HG03378 (cell line): ENCODE measurements around the gene SMARCD2.
"Not testable (repeated sequence)": the region's sequence is repeated elsewhere in the genome, so short reads cannot be mapped to it uniquely, and the experiment has no call there.

Source experiments
- ATAC-seq: cut with Tn5 transposase; IDR thresholded peaks from one replicate; pipeline ENCODE4 v1.9.1; 2021; ENCODE audit warnings: mild to moderate bottlenecking, moderate library complexity; ENCODE audit not compliant: unreplicated experiment

The SMARCD2 gene

DNA sequence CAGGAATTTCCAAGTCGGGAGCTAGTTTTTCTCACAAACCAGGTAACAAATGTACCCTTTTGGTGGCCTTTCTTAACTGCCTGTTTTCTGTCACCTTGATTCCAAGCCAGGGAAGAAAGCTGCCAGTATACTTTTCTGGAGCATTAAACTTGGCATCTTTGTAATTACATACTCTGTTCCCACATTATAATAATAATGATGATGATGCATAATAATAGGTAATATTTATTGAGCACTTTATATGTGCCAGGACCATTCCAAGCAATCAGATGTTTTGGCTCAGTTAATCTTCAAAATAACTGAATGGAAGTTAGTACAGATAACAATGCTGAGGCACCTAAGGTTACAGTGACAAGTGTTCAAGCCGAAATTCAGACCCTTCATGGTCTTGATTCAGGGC is 26.4 kb downstream of the SMARCD2 start:
- ATAC-seq, result no peak

DNA sequence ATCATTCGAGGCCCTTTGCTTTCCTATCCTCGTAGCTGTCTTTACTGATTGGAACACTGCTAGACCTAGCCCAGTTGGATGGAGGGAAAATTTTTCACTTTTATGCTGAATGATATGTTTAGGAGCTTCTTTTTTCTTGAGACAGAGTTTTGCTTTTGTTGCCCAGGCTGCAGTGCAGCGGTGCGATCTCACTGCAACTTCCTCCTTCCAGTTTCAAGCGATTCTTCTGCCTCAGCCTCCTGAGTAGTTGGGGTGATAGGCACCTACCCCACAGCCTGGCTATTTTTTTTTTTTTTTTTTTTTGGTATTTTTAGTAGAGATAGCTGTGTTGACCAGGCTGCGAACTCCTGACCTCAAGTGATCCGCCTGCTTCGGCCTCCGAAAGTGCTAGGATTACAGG is 32.5 kb downstream of the SMARCD2 start:
- ATAC-seq, result no peak

DNA sequence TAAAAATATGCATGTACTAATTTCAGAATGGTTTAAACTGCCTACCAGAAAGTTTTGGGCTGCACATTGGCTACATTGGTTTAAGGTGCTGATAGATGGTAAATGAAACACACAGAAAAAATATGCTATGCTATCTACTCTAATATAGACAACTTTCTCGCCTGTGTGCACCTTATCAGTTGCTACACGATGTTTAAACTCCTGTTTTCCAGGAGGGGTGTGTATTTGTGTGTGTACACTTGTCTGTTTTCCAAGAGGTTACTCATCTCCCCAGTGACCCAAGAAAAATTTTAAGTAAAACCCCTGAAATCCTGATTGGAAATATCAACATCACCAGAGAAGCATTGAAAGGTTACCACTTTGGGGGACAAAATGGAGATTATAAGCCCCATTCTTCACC is 36.9 kb downstream of the SMARCD2 start:
- no peak for ATAC-seq

DNA sequence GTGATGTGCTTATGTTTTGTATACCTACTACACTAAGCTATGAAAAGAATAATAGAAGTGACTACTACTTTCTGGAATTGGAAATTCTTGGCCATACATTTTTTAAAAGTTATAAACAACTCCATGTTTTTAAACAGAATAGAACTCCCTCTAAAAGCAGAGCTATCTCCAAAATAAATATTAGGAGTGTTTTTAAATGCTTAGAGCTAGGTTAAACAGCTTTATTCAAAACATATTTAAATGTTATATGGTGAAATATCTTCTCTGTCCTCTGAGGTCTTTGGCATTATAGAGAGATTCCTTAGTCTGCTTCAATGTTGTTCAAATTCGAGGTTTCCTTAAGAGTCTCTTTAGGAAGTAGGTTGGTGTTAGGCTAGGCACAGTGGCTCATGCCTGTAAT is 38.2 kb downstream of the SMARCD2 start:
- no peak for ATAC-seq

DNA sequence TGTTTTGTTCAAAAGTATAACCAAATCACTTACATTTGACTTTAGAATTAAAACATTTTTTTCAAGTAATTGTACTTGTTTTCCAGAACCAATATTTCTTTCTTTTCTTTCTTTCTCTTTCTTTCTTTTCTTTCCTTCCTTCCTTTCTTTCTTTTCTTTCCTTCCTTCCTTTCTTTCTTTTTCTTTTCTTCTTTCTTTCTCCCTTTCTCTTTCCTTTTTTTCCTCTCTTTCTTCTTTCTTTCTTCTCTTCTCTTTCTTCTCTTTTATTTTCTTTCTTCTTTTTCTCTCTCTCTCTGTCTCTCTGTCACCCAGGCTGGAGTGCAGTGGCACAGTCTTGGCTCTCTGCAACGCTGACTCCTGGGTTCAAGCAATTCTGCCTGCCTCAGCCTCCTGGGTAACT is 41.7 kb downstream of the SMARCD2 start:
- no peak for ATAC-seq

DNA sequence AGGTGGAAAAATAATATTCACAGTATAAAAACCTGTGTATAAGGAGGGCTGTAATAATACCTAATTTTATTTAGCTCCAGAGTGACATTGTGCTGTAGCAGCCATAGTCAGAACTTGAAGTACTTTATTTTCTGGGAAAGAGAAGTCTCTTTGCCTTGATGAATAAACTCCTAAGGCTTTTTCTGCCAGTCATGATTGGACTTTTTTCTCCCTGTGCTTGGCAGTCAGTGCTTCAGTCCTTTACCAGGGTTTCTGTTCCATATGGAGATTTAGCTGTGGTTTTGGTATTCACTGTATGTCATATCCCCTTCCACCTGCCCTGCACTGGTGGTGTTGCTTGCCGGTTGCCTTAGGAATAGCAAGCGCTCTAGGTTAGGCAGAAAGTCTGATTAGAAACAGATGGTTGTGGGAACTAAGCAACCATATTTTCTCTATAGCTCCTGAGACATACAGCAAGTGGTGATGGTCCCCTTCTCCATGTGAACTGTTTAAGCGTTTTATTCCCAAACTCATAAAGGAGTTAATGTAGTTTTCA is 43.8 kb downstream of the SMARCD2 start:
- ATAC-seq, result no peak

DNA sequence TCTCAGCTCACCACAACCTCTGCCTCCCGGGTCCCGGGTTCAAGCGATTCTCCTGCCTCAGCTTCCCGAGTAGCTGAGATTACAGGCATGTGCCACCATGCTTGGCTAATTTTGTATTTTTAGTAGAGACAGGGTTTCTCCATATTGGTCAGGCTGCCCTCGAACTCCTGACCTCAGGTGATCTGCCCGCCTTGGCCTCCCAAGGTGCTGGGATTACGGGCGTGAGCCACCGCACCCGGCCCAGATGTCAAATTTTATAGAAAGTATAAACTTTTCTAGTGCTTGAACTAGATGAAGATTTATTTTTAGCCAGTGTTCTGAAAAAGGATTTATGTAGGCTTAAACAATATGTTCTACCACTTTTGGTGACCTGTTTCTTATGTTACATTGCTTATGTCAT is 46.1 kb downstream of the SMARCD2 start:
- not testable (repeated sequence) for ATAC-seq

DNA sequence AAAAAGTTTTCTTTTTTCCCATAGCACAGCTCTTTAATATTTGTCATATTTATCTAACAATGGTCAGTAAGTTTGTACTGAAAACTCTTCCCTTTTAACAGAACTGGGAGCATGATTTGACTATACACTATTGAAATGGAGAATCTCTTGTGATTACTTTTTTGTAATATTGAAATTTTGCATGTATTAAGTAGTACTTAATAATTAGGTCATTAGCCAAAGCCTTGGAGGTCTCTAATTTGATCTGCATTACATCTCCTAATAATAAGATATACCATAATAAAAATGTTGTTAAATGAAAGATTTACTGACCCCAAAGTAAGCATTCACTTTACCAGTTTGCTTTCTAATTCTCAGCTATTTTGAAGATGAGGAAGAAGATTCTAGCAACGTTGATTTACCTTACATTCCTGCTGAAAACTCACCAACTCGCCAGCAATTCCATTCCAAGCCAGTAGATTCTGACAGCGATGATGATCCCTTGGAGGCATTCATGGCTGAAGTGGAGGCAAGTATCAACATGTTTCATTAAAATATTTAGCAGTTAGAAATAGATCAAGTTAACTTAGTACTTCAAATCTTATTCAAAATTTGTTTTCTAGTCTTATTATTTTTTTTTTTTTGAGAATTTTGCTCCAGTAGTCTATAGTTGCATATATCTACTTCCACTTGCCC is 50.3 kb downstream of the SMARCD2 start:
- ATAC-seq, result no peak

DNA sequence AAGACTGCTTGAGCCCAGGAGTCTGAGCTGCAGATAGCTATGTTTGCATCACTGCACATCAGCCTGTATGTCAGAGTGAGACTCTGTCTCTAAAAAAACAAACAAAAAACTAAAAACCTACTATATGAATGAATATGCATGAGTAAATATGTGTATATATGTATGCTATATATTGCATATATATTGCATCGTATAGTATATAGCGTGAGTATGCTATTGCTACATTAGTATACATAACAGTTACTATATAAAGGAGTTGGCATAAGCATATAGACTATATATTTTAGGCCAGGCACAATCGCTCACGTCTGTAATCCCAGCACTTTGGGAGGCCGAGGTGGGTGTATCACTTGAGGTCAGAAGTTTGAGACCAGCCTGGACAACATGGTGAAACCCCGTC is 52.4 kb downstream of the SMARCD2 start:
- ATAC-seq, result no peak

DNA sequence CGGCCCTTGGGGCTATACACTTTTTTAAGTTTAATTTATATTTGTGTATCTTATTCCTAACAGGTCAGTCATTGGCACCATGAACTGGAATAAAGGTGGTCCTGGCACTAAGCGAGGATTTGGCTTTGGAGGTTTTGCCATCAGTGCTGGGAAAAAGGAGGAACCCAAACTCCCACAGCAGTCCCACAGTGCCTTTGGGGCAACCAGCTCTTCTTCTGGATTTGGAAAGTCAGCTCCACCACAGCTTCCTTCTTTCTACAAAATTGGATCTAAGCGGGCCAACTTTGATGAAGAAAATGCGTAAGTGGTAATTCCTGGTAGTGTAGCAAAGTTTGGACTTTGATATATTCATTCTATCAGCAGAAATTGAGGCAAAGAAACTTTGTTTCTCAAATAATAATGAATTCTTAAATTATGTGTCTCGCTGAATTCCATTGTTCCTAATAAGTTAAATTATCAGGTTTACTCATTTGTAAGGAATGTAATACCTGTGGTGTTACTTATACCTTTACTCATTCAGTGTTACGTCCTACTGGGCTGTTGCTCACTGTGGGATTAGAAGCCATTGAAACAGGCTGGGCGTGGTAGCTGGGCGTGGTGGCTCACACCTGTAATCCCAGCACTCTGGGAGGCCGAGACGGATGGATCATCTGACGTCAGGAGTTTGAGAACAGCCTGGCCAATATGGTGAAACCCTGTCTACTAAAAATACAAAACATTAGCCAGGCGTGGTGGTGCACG is 55.3 kb downstream of the SMARCD2 start:
- ATAC-seq, result no peak

DNA sequence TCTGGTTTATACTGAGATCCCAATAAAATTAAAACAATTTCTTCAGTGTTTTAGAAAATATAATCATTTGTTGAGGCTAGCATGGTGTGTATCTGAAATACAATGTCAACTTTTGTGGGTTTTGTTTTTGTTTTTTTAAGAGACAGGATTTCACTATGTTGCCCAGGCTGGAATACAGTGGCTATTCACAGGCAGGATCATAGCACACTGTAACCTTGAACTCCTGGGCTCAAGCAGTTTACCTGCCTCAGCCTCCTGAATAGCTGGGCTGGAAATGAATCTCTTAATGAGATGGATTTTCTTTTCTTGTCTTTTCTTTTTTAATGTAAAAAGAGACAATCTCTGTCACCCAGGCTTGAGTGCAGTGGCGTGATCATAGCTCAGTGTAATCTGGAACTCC is 56.4 kb downstream of the SMARCD2 start:
- no peak for ATAC-seq

DNA sequence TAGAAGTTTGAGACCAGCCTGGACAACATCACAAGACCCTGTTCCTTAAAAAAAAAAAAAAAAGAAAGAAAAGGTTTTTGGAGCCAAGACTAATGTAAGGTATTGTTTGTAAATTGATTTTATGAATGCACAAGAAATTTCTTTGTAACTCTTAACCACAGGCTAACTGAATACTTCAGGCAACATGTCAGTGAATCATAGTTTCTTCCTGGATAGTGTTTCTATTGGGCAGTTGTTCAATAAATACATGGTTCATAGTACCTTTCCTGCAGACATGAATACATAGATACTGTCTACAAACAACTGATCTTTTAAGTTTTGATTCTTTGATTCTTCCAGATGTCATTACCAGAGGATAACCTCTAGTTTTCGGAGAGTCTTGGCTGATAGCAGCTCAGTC is 56.9 kb downstream of the SMARCD2 start:
- no peak for ATAC-seq

DNA sequence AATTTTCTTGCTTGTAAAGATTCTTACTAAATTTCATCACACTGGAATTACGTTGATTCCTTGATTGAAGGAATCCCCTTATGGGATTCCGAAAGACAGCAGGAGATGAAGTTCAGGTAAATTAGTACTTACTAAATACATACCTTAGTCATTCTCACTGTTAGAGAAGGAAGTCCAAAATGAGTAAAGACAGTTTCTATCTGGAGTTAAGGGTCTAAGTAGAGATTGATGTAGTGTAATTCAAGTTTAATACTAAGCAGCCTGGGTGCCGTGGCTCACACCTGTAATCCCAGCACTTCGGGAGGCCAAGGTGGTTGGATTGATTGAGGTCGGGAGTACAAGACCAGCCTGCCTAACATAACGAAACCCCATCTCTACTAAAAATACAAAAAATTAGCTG is 59.0 kb downstream of the SMARCD2 start:
- ATAC-seq, result no peak
